Measurements from ENCODE around the gene FERMT2.

GRCh38 chr14:52895000-52895399, 55.9 kb downstream of the FERMT2 start:
- no peak for TF ChIP-seq CTCF (conservative IDR thresholded peaks at IDR 0.05)
- no peak for TF ChIP-seq ZFX (IDR thresholded peaks at IDR 0.05)

Measured in C4-2B (cell line).